Activated CD4-positive, alpha-beta T cell treated with anti-CD3 and anti-CD28 coated beads, Interleukin-2, amount 50 U/mL, for 24 hours (primary cell): Measurements from ENCODE around the gene TRAF1.

Experiments used
- DNase-seq, 2 donors: peaks; one replicate each; pipeline ENCODE4 v3.0.0-alpha.2; 2020; ENCODE audit warnings: low read depth in 1 of 2, low spot score in 1 of 2

Gene TRAF1

DNA sequence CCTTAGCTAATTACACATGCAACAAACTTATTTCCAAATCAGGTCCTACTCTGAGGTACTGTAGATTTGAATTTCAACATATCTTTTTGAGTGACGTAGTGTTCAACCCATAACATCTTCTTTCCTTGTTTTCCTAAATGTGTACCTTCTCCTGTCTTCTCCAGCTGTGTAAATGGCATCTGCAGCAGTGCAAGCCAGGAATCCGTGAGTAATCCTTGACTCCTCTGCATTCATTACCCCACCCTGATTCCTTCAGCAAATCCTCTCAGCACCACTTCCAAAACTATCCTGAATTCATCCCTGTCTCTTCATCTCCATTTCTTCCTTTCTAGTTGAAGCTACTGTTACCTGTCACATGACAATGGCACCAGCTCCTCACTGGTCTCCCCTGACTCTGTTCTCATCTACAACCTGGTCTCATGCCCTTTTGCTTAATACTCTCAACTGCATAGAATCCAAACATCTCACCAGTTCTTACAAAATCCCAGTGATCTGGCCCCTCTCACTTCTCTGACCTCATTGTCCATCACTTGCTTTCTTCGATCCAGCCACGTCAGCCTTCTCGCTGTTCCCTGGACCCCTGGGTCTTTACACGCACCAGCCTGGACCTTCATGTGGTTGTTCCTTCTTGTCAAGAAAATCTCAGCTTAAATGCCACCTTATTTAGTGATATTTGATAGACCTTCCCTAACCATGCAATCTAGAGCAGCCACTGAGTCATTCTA lies 14.6 kb upstream of the TRAF1 start:
- no peak for DNase-seq

DNA sequence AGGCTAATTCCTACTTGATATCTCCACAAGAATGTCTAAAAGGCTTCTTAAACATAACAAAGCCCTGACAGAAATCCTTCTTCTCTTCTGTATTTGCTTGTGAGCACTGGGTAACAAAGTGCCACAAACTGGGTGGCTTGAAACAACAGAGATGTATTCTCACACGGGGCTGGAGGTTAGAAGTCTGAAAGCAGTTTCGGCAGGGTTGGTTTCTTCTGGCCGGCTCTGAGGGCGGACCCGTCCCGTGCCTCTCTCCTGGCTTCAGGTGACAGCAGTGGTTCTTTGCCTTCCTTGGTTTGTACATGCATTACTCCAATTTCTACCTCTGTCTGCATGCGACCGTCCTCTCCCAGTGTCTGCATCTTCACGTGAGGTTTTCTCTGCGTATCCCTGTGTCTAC lies 14.0 kb upstream of the TRAF1 start:
- no peak for DNase-seq

DNA sequence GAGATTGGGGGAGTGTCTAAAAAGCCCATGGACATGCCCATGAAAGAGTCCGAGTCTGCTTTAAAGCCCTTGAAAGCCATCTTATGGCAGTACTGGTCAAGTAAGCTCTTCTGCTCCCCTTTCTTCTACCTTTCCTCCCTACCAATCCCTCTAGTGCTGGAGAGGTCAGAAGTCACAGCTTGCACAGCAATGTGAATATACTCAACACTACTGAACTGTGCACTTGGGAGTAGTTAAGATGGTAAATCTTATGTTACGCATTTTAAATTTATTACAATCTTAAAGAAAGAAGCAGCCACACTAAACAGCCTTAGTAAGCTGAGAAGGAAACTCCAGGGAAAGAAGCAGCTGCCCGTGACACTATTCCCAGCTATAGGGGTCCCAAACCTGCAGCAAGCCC lies 12.3 kb upstream of the TRAF1 start:
- no peak for DNase-seq

GRCh38 chr9:120937596-120937995 lies 11.0 kb upstream of the TRAF1 start:
- no peak for DNase-seq

- DNase-seq: no peak
Observed at GRCh38 chr9:120937127-120937526, 10.5 kb upstream of the TRAF1 start.

DNA sequence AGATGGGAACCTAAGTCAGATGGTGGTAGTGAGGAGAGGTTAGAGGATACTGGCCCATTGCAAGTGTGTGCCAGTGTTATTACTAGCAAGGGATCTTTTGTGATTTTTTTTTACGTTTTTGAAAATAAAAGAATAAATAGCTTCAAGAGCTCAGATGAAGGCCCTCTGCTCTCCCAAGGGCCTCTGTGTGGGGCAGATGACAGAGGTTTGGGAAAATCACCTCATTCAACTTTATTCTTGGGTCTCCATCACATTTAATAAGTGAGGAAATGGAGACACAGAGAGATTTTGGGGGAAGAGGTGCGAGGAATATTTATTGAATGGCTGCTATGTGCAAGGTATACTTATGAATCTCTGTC lies 10.1 kb upstream of the TRAF1 start:
- DNase-seq: no peak

DNA sequence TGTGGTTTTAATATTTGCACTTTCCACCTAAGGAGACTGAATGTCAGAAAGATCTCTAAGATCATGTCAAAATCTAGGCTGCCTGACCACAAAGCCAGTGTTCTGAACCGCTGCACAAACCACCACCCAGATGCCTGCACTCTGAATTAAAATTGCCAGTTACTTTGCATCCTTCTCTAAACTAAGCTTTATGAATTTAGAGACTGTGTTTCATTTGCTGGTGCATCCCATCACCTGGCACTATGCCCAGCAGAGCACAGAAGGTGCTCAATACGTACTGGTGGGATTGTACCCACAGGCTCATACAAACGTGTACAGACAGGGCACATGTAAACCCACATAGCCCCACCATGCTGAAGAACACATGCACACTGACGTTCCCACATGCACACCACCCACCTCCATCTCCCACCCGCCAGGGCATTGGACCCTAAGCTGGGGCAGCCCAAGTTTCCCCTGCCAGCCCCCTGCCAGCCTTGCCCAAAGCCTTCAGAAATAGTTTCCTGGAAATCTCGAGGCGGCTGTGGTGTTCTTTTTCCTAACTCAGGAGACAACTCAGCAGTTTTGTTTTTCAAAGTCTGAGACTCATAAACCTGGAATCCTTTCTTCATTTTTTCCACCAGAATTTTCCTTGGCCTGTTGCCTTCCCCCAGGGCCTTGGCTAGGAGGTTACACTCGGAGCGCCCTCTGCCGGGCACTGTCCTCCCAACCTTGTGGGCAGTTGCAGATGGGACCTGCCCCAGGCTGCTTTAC lies 9.6 kb upstream of the TRAF1 start:
- peak; percentile 80 to 87 for DNase-seq

DNA sequence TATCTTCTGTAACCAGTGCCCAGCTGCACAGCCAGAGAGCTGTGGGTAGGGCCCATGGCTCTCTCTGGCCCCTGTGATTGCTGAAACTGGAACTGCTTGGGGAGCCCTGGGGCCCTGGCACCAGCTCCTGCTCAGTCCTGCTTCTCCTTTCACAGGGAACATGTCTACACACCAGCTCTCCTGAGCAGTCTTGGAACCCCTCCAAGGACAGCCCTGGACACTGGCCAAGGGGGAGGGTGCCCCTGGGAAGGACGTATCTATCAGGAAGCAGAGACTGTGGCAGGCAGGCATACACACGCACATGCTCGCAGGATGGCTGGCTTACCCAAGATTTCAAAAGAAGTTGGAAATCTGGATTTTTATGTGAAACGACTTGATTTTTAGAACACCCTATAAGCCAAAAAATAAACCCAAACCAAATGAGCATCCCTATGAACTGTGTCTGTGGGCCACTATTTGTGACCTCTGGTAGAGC lies 8.8 kb upstream of the TRAF1 start:
- DNase-seq: no peak

GRCh38 chr9:120934281-120934680 lies 7.7 kb upstream of the TRAF1 start:
- DNase-seq: no peak

DNA sequence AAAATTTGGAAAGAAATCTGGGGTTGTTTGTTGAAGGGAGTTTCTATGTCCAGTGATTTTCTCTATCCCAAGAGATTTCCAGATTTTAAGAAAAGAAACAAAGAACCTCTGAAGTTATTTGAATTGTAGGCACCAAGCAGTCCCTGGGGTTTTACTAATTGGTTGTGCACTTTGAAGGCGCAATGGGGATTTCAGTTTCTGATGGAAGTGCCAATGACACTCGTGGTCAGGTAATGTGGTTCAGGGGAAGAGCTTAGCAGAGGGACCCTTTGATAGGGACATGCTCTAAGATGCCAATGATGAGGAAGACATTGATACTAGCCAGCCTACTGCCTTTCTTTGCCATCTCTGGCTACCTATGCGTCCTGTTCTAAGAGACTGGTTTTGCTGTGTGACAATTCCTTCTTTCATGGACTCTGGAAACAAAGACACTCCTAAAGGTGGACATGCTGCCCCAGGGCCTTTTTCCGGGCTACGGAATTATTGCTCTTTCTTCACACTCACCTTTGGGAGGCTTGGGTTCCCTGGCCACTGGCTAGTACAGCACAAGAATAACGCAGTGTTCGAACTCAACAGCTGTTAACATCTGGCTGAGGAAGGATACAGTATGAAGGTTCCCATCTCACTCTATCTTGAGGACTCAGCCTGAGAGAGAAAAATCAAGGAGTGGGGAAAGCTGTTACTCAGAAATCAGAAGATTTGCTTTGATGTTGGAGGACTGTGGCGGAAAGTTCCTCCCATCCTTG lies 6.9 kb upstream of the TRAF1 start:
- no peak for DNase-seq

- no peak for DNase-seq
Observed at GRCh38 chr9:120932086-120932823, 5.7 kb upstream of the TRAF1 start.

- DNase-seq: peak in 1 of 2 donors; percentile 65
Observed at GRCh38 chr9:120931231-120932085, 4.9 kb upstream of the TRAF1 start.

GRCh38 chr9:120929229-120929791 lies 2.7 kb upstream of the TRAF1 start:
- DNase-seq: no peak

- peak in 1 of 2 donors; percentile 56 for DNase-seq
Observed at GRCh38 chr9:120928483-120929228, 2.1 kb upstream of the TRAF1 start.

GRCh38 chr9:120928015-120928482 lies 1.5 kb upstream of the TRAF1 start:
- DNase-seq: no peak

- no peak for DNase-seq
Observed at GRCh38 chr9:120927269-120928014, 846 bp upstream of the TRAF1 start.

GRCh38 chr9:120925535-120926396 lies 830 bp downstream of the TRAF1 start:
- DNase-seq: peak; percentile 68 to 86
